ENCODE measurements around the gene ERC2. TPM values are rescaled to one million over a fixed set of nuclear protein-coding genes. Genes with fewer than 3 reads are reported as not detected.

ERC2 gene
- total and polyA plus RNA-seq, 12 donors = 0.22 to 4.2 (median 1.7) TPM

DNA sequence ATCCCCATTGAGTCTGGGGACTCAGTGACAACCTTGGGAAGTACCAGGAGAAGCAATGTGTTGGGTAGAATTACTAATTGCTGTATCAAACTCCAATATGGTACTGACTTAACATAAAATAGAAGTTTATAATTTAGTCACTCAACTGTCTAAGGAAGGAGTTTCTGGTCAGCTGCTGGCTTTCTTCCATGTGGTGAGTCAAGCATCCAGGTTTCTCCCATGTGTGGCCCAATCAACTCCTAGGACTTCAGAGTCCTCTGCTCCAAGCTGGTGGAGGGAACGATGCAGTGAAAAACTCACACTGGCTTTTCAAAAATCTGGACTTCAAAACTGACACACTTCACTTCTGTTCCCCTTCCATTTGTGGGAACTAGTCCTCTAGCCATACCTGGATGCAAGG, 1006.4 kb downstream of the ERC2 start:
- intact Hi-C loops (cut with DNase I) = loop anchor here in 1 of 10 donors (2.0 kb wide), 1 partner anchor 29 kb away; no protein-coding TSS in a partner anchor
- 83 to 88% methylated on average over 1 of the region's 1 CpG for WGBS, 2 donors
- no peaks in the 10 kb centered on the region for H3K4me1 ChIP-seq

DNA sequence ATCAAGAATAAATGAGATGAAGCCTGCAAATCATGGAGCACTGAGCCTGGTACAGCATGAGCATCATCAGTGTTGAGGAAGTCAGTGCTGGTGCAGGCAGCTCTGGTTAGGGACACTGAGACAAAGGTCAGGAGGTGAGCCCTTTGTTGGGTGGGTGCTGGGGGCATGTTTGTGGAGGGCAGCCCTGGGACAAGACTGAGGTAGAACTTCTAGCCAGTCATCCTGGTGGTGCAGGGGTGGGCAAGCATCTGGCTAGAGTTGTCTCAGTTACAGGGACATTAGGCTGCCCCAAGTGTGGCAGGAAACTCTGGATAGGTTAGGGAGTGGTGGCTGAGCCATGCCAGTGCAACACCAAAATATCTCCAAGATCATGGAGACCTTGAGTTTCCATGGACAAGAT, 1008.4 kb downstream of the ERC2 start:
- intact Hi-C loops (cut with DNase I) = loop anchor here in 1 of 10 donors (2.0 kb wide), 1 partner anchor 27 kb away; no protein-coding TSS in a partner anchor
- no peak for ATAC-seq
- no peak for DNase-seq
- no peak overlapping the region for H3K4me3 ChIP-seq
- H3K27ac ChIP-seq = no peak overlapping the region
- TF ChIP-seq CTCF (IDR thresholded peaks at IDR 0.05) = no peak
- no peaks in the 10 kb centered on the region for H3K36me3 ChIP-seq
- no peaks in the 10 kb centered on the region for H3K4me1 ChIP-seq
- peaks cover 0 to 4% (median 0%) of the 10 kb centered on the region in 7 donors for H3K27me3 ChIP-seq
- no peaks in the 10 kb centered on the region for H3K9me3 ChIP-seq

More for the DNA sequence above, 1006.4 kb downstream of the ERC2 start:
- H3K9me3 ChIP-seq = no peaks in the 10 kb centered on the region
- H3K27ac ChIP-seq = no peak overlapping the region
- no peaks in the 10 kb centered on the region for H3K27me3 ChIP-seq
- ATAC-seq = no peak
- no peaks in the 10 kb centered on the region for H3K36me3 ChIP-seq
- no peak overlapping the region for H3K4me3 ChIP-seq
- no peak for DNase-seq
- TF ChIP-seq CTCF (IDR thresholded peaks at IDR 0.05) = no peak

Small RNAs within 50 kb of the gene (microRNA-seq; reads per million reads assigned to microRNA genes)
- gene MIR3938 = 0 reads per million in 2 donors

Other genes starting within 250 kb of the ERC2 start
- gene CCDC66, start 88.7 kb upstream of the ERC2 start, total RNA-seq = 10 to 100 TPM in 9 of 10 donors, 1 to 10 TPM in 1; 9.8 to 18.6 (median 12.8) TPM
- gene CCDC66, start 88.7 kb upstream of the ERC2 start, polyA plus RNA-seq = 10 to 100 TPM in 1 of 2 donors, 1 to 10 TPM in 1; 4.7 to 15.3 TPM
- gene TASOR, start 214.8 kb upstream of the ERC2 start, total RNA-seq = 10 to 100 TPM; 17.8 to 31.8 (median 22.0) TPM
- 10 to 100 TPM in 1 of 2 donors, 1 to 10 TPM in 1; 9.2 to 14.3 TPM for gene TASOR, start 214.8 kb upstream of the ERC2 start, polyA plus RNA-seq

Measured in heart right ventricle (tissue), 16 donors.